NCI-H510A treated with DMSO at 0.1 percent for 48 hours (cell line): ENCODE measurements around the gene GCNT4.
"Not testable (repeated sequence)": the region's sequence is repeated elsewhere in the genome, so short reads cannot be mapped to it uniquely, and the experiment has no call there.

Source experiments
- DNase-seq: peaks from one replicate; lab custom pipeline; 2025; lab: John Stamatoyannopoulos, UW

The GCNT4 gene, protein sequence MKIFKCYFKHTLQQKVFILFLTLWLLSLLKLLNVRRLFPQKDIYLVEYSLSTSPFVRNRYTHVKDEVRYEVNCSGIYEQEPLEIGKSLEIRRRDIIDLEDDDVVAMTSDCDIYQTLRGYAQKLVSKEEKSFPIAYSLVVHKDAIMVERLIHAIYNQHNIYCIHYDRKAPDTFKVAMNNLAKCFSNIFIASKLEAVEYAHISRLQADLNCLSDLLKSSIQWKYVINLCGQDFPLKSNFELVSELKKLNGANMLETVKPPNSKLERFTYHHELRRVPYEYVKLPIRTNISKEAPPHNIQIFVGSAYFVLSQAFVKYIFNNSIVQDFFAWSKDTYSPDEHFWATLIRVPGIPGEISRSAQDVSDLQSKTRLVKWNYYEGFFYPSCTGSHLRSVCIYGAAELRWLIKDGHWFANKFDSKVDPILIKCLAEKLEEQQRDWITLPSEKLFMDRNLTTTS

DNA sequence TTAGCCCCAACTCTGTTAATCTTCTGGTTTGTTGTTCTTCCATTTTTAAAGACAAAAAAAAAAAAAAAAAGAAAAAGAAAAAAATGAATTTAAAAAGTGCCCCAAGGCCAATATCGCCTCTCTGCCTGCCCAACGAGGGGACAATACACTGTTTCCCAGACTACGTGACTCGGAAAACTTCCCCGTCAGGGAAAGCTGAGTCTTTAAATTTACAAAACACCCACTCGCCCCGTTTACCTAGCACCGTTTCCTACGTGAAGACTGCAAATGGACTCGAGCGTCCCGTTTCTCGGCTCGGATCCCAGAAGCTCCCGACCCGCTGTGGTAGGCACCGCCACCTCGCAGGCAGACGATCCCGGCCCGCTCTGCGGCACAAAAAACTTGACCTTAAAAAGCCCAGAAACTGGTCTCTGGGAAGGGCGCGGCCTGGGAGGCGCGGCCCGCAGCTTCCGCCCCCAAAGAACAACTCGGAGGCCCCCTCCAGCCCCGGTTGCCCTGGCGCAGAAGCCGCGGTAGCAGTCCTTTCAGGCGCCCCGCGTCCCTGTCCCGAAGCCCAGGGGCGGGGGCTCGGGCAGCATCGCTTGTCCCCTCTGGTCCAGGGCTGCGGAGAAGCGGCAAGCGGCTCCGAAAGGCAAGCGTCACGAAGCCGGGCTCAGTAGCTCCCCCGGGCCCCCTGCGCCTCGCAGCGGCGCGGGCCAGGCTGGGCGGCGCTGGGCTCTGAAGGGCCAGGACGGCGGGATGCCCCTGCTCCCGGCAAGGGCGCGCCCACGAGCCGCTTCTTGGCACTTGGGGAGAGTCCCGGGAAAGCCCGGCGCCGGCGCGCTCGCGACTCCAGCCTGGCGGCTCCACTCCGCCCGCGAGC, at the start of gene GCNT4:
Gene GCNT4, minus strand, starts transcription at position 367 of the 862 bp plus-strand sequence. CDS start 22,521 bp downstream, outside the sequence.
- DNase-seq, result no peak

DNA sequence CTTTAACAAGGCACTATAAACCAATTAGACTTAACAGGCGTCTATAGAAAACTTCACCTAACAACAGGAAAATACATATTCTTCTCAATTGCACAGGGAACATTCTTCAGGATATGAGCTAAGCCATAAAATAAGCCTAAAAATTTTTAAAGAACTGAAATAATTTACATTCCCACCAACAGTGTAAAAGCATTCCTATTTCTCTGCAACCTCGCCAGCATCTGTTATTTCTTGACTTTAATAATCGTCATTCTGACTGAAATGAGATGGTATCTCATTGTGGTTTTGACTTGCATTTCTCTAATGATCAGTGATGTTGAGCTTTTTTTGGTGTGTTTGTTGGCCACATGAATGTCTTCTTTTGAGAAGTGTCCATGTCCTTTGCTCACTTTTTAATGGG, 43.6 kb upstream of the GCNT4 start:
- not testable (repeated sequence) for DNase-seq

DNA sequence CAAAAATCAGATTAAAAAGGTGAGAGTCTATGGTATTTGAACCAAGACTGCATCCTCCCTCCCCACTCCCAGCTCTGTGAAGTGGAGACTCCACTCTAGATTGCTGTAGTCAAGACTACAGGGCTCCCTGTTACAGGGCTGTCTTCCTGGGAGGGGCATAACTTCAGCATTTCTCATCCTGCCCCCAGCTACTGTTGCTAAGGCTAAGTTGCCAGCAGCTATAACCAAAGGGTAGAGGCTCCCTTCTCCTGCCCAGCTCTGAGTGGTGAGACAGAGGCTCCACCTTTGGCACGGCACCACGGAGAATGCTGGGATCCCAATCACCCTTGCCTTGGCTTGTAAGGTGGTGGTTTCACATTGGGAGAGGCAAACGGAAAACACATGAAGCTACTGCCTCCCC, 39.2 kb upstream of the GCNT4 start:
- no peak for DNase-seq

DNA sequence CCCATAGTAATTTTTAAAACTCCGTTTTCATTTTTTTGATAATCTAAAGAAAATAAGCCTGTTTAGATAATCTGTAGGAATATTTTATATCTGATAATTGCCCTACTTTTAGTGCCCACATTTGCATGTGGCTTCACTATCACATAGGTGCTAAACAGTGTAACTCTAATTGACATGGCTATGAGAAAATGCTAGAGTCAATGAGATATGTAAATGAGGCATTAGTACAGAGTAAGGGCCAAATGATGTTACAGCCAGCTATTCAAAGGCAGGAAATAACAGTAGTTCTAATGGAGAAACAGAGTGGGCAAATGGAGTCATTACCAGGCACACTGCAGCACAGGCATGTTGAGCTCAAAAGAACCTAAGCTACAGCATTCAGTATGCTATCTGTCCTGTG, 37.3 kb upstream of the GCNT4 start:
- DNase-seq, result no peak

DNA sequence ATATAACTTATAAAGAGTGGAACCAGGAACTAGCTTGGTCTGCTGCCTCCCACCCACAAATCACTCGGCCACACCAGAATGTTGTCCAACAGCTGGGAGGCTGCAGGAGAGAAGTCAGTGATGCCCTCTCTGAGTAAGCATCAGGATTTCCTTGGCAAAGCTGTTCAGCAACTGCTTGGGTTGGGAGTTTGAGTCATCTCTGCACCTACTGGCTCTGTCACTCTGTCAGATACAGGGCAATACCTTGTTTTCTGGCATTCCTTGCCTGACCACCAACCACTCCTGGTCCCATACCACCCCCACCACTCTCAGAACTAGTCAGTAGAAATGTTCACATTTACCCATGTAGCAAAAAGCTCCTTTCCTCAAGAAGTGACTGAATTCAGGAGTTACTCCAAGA, 36.8 kb upstream of the GCNT4 start:
- DNase-seq, result no peak

DNA sequence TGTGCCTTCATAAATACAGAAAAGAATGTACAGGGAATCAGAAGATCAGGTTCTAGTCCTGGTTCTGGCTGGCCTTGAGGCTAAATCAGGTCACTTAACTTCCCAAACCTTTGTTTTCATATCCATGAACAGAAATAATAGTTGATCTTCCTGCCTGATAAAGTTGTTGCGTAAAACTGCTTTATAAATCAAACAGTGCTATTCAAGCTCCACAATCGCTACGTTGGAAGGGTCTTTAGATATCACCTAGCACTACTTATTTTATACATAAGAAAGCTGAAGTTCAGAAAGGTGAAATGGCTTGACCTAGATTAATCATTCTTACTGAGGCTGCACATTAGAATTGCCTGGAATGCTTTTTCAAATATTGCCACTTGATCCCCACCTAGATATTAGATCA, 36.3 kb upstream of the GCNT4 start:
- DNase-seq, result no peak

DNA sequence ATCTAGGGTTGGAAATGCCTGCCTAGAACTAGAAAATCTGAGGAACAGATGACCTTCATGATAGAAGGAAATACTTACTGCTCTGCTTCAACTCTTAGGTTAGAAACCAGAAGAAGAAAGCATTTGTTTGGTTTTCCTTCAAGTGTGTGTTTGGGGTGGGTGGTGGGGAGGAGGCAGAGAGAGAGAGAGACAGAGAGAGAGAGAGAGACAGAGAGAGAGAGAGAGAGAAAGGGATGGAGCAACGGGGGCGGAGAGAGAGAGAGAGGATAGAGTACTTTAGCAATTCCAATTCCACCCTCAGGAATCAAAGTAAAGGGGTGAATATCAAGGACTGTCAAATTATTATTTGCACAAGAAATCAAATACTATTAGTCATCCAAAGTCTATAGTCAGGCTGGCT, 29.2 kb upstream of the GCNT4 start:
- no peak for DNase-seq

DNA sequence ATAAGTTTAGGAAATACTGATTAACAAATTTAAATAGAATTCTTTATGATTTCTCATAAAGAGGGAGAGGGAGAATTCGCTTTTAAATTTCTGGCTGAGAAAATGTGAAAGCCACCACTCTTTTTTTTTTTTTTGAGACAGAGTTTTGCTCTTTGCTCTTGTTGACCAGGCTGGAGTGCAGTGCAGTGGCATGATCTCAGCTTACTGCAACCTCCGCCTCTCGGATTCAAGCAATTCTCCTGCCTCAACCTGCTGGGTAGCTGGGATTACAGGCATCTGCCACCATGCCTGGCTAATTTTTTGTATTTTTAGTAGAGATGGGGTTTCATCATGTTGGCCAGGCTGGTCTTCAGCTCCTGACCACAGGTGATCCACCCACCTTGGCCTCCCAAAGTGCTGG, 27.0 kb upstream of the GCNT4 start:
- DNase-seq, result not testable (repeated sequence)

DNA sequence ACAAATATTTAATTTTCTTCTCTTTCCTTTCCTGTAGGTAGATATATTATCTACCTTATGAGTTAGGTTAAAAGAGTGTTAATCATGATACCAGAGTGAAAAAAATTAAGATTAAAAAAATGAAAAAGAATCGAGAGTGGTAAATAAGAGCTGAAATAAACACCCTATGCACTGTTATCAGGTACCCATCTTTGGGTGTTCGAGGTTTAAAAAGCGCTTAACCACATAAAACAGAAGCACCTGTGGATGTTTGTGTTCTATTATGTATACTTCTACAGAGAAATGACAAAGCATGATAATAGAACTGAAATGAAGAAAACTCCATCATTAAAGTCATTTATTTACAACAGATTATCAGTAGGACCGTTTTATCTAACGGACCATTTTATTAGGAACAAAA, 25.7 kb upstream of the GCNT4 start:
- DNase-seq, result no peak

DNA sequence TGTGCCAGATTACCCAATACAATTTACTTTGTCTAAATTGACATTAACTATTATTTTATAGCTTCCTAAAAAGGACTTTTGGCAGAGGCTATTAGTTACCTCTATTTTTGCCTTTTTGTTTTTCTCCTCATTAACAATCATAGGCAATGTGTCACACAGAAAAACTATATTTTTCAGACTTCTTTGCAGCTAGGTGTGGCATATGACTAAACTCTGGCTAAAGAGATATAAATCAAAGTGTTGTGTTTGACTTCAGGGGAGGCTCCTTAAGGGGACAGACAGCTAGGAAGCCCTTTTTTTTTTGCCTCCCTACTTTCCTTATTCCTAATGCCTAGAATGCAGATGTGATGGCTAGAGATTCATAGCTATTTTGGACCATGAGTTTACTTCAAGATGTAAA, 19.7 kb upstream of the GCNT4 start:
- no peak for DNase-seq

DNA sequence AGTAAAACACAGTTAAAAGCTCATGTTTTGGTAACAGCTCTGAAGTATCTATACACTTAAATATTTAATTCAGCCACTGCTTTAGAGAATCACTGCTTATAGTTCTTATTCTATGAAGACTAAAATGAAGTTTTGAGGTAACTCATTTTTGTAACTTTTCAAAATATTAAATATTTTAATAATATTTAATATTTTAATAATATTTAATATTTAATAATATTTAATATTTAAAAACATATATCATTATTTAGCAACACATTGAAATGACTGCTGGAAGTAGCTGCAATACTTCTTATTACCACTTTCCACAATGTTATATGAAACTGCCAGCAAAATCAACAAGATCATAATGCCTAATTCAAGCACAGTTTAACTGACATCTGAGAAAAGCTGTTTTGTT, 18.7 kb upstream of the GCNT4 start:
- no peak for DNase-seq

DNA sequence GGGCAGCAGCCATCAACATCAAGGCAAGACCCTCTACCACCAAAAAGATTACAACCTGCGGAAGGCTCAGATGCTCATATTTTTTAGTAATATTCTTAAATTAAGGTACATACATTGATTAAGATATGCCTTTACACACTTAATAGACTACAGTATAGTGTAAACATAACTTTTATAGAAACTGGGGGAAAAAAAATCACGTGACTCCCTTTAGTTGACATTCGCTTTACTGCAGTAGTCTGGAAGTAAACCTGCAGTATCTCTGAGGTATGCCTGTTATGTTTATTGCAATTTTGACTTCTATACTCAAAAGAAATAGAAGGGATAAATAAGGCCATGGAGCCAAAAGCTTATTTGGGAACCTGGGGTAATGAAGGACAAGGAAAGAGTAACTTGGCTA, 15.1 kb upstream of the GCNT4 start:
- no peak for DNase-seq

DNA sequence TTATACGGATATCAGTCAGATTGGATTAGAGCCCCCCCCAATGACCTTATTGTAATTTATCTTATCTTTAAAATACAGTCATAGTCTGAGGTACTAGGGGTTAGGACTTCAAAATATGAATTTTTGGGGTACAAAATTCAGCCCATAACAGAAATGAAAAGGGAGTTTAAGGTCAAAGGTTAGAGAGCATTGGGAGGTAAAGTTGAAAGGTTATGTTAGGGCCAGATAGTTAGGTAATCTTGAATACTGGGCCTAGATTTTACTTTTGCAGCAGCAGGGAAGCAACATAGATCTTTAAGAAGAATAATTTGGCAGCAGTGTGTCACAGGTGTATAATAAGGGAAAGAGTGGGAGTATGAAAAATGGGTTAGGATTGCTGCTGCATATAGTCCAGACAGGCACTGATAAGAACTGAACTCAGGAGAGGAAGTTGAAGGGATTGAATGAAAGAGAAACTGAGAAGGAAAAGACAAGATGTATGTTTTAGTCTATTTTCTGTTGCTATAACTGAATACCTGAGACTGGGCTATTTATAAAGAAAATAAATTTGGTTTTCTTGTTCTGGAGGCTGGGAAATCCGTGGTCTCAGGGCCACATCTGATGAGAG, 10.7 kb upstream of the GCNT4 start:
- DNase-seq, result no peak

DNA sequence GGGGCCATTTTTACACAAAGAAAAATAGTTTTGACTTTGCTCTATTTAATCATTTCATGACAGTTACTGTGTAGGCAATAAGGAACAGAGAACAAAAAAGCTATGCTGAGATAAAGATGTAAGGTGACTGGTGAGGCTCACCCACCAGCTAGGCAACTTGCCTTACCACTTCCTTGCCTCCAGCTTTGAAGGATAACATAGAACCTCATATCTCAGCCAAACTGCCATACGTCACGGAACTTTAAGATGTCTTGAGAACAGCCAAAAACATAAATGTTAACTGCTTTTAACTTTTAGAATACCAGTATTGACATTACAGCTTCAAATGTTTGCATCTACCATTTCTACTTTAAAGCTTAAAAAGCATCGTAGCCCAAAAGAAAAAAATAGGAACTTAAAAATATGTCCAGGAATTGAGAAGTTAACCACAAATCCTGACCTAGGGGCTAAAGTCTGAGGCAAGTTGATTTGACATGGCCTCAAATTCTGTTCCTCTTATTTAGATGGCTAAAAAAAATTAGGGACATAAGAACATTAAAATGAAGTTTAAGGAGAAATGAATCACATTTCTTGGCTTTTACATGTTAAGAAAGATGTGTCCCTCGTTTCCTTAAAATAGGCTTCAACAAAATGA, 7.7 kb upstream of the GCNT4 start:
- DNase-seq, result no peak

DNA sequence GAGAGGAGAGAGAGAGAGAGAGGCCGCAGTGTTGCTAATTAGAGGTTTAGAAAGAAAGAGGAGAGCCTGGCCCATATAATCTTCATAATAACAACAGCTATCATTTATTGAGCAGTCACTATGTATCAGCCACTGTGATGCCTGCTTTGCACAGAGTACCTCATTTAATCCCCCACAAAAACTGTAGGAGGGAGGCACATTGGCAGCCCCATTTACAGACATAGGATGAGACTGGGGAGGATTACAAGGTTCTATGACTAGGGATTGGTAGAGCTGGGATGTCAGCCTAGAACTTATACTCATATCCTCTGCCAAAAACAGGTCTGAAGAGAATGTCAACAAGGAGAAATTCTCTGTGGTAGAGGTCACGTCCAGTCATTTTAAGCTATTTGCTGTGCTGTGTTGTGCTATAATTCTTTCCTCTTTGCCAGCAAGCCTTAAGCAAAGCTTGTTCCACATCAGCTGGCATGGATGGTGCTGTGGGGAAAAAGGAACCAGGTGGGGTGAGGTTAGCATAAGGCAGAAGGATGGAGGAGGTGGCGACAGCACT, 6.7 kb upstream of the GCNT4 start:
- no peak for DNase-seq

DNA sequence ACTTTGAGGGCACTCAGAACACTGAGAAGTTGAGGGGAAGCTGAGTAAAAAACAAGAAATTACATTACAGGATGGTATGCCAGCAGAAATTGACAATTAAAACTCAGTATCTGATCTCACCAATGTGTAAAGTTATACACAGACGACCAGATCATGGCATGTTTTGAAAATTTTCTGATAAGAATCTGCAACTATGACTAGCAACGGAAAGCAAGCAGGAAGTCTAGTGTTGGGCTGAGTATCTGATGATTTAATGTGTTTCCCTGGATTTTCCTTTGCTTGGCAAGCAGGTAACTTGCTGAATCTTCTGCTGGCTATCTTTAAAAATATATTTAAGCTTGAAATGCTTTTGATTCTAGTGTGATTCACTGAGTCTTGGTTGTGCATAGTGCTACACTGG, 5.2 kb upstream of the GCNT4 start:
- no peak for DNase-seq

DNA sequence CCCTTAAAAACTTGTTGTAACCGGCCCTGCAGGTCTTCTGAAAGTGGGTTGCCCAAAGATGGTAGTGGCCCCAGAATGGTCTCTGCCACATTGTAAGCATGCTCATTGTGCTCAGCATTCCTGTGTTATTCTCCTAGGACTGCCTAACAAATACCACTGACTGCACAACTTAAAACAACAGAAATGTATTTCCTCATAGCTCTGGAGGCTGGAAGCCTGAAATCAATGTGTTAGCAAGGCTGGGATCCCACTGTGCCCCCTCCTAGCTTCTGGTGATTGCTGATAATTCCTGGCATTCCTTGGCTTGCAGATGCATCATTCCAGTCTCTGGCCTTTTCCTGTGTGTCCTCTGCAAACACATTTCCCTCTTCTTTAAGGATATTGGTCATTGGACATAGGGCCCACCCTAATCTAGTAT, 3.4 kb upstream of the GCNT4 start:
- DNase-seq, result no peak

DNA sequence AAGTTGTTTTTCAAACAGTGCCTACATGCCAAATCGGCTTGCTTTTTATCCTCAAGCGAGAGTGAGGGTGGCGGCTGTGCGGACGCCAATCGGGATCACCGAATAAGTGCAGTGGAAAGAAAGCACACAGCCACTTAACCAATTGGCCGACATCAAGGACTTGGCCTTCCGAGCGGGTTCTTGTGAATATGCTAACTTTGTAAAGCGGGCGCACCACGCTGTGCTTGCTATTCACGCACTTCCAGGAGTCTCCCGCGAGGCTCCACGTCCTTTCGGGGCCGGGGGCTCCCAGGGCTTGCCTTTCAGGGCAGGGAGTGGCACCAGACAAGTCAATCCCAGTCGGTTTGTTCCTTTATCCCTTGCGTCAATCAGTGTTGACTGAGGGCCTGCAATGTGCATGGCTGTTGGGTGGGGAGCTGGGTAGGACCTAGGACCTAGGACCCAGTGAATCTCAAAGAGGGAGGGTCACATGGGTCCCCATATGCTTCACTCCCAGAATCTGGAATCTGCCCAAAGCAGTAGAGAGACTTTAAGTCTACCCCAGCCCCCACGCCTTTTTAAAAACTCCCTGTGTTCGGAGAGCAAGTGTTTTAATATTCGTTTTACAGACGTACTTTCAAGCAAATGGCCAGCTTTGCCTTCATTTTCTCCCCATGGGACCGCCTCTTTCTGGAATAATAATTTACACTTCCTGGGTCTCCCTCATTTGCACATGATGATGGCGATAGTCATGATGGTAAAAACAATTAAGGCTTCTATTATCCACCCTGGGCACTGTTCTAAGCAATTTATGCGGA, 2.0 kb upstream of the GCNT4 start:
- DNase-seq, result no peak

DNA sequence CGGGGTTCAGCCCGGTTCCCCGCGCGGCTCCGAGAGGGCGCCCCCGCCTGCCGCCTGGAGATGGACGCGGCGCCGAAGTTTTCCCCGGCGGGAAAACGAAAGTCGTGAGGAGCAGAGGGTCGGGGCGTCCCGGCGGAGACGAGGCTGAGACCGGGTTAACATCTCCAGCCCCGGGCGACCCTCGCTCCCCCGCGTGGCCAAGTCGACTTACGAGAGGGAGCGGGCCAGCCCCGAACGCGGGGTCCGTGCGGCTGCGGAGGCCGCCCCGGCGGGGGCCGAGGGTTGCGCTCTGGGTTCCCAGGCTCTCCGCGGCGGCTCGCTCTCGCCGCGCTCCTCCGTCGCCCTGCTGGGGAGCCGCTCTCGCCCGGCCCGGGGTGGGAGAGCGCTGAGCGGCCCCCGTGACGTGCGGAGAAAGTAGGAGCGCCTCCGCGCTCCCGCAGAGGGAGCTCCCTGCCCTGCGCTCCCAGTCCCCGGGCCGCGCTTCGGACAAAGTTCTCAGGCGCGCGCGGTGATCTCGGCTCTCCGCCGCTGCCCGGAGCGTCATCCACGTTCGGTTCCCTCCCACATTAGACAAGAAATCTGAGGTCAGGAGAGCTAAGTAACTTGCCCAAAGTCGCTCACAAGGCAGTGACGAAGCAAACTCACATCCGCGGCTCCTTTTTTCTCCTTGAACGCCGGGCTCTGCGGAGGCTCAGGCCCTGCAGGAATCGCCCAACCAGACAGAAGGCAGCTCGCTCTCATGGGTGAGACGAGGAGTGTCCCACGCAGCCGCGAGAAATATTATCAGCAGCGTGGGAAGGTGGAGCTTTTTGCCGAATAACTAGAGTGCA, 1.2 kb upstream of the GCNT4 start:
- DNase-seq, result peak; percentile 1

DNA sequence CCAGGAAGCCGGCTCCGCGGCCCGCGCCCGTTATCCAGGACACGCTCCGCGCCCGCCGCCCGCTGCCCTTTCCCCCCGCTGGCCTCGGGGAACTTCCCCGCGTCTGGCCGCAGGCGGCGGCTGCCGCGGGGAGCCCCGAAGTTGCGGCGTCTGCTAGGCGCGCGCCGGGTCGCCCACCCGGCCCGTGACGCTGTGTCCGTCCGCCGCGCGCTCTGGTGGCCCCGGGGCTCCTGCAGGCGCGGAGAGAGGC, 621 bp upstream of the GCNT4 start:
- DNase-seq, result no peak
